Astrocyte of the cerebellum (primary cell): ENCODE measurements around the gene TCERG1L.

Source experiments
- DNase-seq: peaks from one replicate; pipeline ENCODE4 v3.0.0-alpha.2; 2011; ENCODE audit warnings: low read depth
- H3K4me3 ChIP-seq: 2 replicates; pipeline ENCODE4 v1.5.1; 2011; ENCODE audit warnings: mild to moderate bottlenecking, low read depth, low read length, moderate library complexity
- CTCF ChIP-seq: IDR thresholded peaks from 2 replicates; pipeline ENCODE4 v1.5.1; 2012; ENCODE audit warnings: low read length, low read depth, moderate library complexity, mild to moderate bottlenecking; ENCODE audit errors: missing control alignments
- in situ Hi-C: cut with HindIII; loops from 2 replicates; pipeline ENCODE4 v1.10.0; 2017; ENCODE audit warnings: low sequenced_read_pairs

TCERG1L gene

GRCh38 chr10:131352765-131353290 is 41.3 kb upstream of the TCERG1L start:
- in situ Hi-C loops: no loop called here
- no peak overlapping the region for H3K4me3 ChIP-seq
- no peak for TF ChIP-seq CTCF
- no peak for DNase-seq

GRCh38 chr10:131350660-131351059 is 39.1 kb upstream of the TCERG1L start:
- no peak for DNase-seq
- in situ Hi-C loops: no loop called here
- TF ChIP-seq CTCF: no peak

GRCh38 chr10:131350245-131350644 is 38.7 kb upstream of the TCERG1L start:
- TF ChIP-seq CTCF: no peak
- in situ Hi-C loops: no loop called here

More at GRCh38 chr10:131350660-131351059, 39.1 kb upstream of the TCERG1L start:
- H3K4me3 ChIP-seq: no peak overlapping the region

GRCh38 chr10:131346456-131346855 is 34.9 kb upstream of the TCERG1L start:
- in situ Hi-C loops: no loop called here
- no peak overlapping the region for H3K4me3 ChIP-seq
- no peak for TF ChIP-seq CTCF
- DNase-seq: no peak

More at GRCh38 chr10:131350245-131350644, 38.7 kb upstream of the TCERG1L start:
- no peak overlapping the region for H3K4me3 ChIP-seq
- no peak for DNase-seq

- H3K4me3 ChIP-seq: no peak overlapping the region
- no peak for DNase-seq
- TF ChIP-seq CTCF: no peak
- in situ Hi-C loops: no loop called here
These were observed 34.2 kb upstream of the TCERG1L start for GRCh38 chr10:131345691-131346090.

GRCh38 chr10:131344747-131345146 is 33.2 kb upstream of the TCERG1L start:
- TF ChIP-seq CTCF: no peak
- in situ Hi-C loops: no loop called here
- H3K4me3 ChIP-seq: no peak overlapping the region
- no peak for DNase-seq
